Fibroblast of upper back skin (primary cell): ENCODE results near the gene FAM25A.
"Not testable (repeated sequence)": the region's sequence is repeated elsewhere in the genome, so short reads cannot be mapped to it uniquely, and the experiment has no call there.

ENCODE experiments used
- DNase-seq: peaks from one replicate; pipeline ENCODE4 v3.0.0-alpha.2; 2013

The FAM25A gene

DNA sequence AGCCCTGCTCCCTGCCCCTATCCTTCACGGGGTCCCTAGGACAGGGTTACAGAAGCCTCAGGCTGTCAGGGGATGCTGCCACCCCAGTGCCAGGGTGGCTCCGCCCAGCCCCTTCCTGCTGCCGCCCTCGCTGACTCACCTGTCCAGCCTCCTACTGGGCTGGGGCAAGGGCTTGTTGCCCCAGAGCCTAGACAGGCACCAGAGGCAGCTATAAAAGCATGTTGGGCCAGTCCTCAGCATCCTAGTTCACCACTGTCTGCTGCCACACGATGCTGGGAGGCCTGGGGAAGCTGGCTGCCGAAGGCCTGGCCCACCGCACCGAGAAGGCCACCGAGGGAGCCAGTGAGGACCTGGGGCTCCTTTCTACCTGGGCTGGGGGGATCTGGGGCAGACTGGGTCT, at the start of gene FAM25A:
TSS of gene FAM25A (plus strand) at position 239 of the 400 bp plus-strand sequence. CDS start at position 270, 31 bp downstream.
- DNase-seq, result not testable (repeated sequence)

DNA sequence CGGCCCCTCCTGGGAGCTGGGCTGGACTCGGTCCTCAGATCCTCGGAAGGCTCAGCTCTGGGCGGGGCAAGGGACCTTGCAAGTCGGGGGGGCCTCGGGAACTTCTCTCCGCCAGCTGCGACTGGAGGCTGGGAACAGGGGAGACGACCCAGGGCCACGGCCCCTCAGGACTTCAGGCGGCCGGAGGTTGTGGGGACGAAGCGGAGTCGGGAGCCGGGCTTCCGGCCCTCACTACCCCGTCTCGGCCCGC, 49.2 kb upstream of the FAM25A start:
- no peak for DNase-seq

DNA sequence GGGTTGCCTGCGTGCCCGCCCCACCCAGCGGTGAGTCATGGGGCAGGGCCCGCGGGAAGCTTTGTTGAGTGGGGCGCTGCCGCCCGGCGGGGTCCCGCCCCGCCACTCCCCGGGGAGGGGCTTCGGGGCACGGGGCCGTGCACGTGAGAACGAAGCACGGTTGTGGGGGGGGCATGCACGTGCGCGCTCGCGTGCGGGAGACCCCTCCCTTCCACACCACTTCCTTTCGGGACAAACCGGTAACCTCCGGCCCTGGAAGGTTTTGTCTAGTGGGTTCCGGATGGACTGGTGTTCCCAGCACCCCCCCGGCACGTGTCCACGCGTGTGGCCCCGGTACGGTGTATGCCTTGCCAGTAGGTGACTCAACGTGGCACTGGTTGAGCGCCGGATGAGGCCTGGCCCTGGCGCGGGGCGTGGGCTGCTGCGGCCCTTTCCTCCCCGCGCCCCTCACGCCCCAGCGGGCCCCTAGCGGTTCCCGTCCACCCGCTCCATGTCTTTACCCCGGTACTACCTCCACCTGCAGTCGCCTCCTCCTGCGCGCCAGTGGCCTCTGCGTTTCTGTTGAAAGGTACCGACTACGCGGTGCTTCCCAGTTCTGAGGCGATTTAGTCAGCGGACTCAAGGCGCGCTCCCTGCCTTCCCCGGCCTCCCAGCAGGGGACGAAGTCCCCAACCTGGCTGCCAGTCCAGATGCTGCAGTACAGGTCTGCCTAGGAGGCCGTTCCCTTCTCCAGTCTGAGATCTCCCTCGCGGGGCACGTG, 48.7 kb upstream of the FAM25A start:
- peak; percentile 77 for DNase-seq

DNA sequence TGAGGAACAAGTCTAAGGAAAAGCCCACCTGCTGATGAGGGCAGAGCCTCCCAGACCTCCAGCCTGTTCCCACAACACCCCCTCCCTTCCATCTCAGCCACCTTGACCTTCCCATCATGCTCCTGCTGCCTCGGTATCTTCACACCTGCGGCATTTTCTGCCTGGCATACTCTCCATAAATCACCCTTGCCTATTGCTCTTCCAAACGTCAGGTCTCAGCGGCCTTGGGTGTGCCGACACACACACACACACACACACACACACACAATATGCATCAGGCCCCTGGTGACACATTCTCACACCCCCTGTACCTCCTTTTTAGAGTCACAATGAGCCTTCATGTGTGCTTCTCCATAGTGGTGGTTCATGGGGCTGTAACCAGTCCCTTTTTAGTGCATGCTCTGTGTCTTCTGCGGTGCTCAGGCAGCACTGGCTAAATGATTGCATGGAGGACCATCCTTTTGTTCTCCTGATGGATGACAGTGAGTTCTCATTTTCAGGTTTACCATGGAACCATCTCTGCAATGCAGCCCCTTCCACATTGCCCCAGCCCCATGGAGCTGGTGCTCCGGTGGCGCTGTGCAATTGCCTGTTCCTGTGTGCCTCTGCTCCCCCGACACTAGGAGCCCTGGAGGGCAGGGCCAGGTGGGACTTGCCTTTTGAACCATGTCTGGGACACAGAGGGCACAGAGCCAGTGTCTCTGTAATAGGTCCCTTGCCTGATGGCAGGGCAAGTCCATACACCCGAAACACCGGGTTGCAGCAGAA, 47.3 kb upstream of the FAM25A start:
- DNase-seq, result no peak

DNA sequence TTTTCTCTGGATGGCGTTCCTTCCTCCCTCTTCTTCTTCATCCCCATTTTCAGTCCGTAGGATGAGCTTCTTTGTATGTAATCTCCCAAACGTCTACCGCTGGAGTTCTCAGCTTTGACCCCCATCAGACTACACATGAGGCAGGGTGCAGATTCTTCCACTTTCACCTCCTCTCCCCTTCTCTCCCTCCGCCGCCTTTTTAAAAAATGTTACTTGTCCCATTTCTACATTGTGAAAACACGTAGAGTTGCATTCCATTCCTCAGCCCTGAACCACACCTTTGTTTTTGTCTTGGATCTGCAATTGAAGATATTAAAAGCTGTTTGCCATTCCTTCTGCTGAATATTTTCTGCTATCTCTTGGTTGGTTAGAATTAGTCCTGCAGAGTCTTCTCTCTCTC, 45.6 kb upstream of the FAM25A start:
- DNase-seq, result no peak

DNA sequence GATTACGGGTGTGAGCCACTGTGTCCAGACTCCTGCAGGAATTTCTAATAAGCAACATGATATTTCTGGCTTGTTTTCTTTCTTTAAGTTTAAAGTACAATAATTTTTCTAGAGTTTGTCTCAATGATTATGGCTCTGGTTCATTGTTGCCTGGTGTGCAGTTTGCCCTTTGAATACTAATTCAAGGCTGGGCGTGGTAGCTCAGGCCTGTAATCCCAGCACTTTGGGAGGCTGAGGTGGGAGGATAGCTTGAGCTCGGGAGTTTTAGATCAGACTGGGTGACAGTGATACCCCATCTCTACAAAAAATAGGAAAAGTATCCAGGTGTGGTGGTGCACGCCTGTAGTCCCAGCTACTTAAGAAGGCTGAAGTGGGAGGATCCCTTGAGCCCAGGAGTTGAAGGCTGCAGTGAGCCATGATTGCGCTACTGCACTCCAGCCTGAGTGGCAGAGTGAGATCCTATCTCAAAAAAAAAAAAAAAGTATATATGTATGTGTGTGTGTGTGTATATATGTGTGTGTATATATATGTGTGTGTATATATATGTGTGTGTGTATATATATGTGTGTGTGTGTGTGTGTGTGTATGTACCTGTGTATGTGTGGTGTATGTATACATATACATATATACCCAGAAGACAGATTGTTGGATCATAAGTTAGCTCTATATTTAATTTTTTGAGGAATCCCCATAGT, 43.6 kb upstream of the FAM25A start:
- DNase-seq, result no peak

DNA sequence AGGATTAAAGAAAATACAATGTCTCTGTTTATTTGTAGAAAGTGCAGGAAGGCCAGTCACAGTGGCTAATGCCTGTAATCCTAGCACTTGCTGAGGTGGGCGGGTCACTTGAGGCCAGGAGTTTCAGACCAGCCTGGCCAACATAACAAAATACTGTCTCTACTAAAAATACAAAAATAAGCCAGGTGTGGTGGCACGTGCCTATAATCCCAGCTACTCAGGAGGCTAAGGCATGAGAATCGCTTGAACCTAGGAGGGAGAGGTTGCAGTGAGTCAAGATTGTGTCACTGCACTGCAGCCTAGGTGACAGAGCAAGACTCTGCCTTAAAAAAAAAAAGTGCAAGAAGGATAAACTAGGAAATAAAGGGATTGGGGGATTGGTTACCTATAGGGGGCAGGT, 41.6 kb upstream of the FAM25A start:
- DNase-seq, result not testable (repeated sequence)

DNA sequence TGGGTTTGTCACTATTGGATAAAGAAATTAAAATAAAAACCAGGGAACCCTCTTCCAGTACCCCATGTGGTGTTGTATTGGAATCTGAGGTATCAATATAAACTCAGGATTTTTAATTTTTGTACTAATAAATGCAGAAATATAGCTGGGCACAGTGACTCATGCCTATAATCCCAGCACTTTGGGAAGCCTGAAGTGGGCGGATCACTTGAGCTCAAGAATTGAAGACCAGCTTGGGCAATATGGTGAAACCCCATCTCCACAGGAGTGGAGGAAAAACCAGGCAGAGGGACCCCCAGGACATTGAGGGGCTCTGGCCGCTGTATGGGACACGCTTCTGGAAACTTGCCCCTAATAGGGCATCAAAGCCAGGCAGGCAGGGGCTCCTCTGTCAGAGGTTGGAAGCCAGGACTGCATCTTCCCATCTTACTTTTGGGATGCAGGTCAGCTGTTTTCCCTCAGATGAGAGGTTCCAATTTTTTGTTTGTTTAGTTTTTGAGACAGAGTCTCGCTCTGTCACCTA, 40.7 kb upstream of the FAM25A start:
- DNase-seq, result no peak

DNA sequence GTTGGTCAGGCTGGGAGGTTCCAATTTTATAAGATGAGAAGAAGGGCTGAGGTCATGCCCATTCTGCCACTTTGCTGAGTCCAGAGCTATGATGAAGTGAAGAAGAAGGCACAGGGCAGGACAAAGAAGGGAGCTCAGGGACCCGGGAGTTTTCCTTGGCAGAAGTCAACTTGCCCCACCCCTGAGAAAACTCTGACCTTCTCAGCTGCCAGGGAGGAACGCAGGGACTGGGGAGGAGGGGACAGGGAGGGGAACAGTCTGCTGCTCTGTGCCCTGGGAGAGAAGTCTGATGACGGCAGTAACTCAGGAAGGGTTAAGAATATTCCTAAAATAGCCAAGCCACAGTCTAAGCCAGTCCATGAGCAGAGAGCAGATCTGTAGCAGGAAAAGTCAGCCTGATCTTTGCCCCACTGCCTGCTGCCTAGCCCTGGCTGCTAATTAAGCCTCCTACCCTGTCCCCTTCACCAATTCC, 40.1 kb upstream of the FAM25A start:
- no peak for DNase-seq

DNA sequence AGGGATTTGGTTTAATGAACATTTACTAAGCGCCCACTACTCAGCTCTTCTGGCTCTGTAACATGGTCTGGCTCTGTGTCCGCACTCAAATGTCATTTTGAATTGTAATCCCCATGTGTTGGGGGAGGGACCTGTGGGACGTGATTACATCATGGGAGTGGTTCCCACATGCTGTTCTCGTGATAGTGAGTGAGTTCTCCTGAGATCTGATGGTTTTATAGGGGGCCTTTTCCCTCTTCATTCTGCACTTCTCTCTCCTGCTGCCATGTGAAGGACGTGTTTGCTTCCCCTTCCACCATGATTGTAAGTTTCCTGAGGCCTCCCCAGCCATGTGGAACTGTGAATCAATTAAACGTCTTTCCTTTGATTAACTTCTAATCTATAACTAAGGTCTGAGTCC, 39.1 kb upstream of the FAM25A start:
- DNase-seq, result not testable (repeated sequence)

DNA sequence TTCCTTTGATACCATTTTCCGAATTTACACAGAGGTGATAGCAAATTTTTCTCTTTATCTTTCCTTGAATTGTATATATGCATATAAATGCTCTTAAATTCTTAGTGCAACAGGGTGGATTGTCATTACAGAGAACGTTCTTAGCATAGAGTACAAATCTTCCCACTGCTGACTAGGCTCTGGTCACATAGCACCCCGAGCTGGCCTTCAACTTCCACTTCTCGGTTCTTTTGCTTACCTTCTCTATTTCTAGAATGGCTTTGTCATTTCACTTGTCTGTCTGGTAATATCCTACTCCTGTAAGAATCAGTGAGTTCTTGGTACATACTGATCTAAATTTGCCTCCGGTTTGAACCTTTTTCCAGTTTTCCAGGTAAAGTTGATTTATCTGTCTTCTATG, 38.4 kb upstream of the FAM25A start:
- no peak for DNase-seq

DNA sequence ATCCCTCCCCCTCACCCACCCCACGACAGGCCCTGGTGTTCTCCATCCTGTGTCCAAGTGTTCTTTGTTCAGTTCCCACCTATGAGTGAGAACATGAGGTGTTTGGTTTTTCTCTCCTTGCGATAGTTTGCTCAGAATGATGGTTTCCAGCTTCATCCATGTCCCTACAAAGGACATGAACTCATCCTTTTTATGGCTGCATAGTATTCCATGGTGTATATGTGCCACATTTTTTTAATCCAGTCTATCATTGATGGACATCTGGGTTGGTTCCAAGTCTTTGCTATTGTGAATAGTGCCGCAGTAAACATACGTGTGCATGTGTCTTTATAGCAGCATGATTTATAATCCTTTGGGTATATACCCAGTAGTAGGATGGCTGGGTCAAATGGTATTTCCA, 35.6 kb upstream of the FAM25A start:
- not testable (repeated sequence) for DNase-seq

DNA sequence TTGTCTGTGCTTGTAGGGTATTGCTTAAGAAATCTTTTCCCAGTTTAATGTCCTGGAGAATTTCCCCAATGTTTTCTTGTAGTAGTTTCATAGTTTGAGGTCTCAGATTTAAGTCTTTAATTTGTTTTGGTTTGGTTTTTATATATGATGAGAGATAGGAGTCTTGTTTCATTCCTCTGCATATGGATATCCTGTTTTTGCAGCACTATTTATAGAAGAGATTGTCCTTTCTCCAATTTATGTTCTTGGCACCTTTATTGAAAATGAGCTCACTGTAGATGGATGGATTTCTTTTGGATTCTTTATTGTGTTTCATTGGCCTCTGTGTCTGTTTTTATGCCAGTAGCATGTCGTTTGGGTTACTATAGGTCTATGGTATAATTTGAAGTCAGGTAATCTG, 31.6 kb upstream of the FAM25A start:
- DNase-seq, result no peak

DNA sequence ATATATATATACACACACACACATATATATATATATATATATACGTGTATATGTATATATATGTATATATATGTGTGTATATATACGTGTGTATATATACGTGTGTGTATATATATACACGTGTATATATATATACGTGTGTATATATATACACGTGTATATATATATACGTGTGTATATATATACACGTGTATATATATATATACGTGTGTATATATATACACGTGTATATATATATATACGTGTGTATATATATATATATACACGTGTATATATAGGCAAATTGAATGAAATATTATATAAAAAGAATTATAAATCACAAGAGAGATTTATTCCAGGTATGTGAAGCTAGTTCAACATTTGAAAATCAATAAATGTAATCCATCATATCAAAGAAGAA, 28.7 kb upstream of the FAM25A start:
- DNase-seq, result not testable (repeated sequence)

DNA sequence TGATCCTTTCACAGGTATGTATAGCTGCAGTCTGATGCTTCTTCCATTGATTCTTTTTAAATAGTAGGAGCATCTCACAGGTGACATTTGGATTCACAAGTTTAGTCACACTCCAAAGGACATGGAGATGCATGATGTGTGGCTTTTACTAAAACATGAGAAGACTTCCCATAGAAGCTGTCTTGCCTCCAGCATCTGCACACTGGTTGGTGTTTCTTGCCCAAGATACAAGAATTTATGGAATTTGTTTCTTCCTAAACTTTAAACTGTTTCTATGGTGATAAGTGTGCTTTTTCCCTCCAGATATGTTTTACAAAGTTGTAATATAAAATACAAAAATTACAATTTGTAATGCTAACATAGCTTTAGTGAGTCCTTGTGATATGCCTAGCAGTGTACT, 27.6 kb upstream of the FAM25A start:
- DNase-seq, result no peak

DNA sequence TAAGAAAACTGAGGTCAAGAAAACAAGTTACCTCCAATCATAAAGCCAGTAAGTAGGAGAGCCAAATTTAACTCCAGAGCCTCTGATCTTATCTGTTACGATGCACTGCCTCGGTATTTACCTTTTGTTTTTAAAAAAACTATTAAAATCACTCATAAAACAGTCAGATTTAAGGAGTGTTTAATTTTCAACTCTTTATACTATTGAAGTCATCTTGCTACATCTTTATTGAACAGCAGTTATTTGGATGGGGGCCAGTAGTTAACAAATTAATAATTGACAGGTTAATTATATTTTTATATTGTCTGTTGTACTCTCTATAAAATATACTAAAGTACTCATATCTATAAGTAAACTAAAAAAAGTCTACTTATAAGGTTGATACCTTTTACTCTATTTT, 27.2 kb upstream of the FAM25A start:
- DNase-seq, result no peak

DNA sequence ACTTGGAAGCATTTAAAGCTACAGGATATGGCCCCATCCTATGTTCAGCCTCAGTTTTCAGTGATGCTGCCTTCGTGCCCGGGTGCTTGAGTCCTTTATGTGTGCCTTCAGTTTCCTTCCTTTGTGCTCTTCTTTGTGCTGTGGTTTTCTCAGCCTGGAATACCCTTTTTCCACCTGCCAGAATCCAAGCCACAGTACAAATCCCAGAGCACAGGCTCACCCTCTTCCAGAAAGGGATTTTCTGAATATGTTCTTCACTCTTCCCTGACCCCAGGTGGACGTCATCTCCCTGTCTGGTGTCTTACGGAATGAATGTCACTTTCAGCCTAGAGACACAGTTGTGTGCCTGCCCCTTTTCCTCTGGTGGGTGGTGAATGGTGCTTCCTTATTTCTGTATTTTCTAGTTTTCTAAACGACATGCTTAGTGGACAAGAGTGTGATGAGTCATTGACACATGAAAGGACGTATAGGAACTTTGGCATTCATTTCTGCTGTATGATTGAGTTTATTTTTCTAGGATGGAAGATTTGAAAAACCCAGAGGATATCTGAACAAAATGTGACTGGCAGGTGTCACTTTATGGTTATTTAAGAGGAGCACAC, 20.2 kb upstream of the FAM25A start:
- not testable (repeated sequence) for DNase-seq

DNA sequence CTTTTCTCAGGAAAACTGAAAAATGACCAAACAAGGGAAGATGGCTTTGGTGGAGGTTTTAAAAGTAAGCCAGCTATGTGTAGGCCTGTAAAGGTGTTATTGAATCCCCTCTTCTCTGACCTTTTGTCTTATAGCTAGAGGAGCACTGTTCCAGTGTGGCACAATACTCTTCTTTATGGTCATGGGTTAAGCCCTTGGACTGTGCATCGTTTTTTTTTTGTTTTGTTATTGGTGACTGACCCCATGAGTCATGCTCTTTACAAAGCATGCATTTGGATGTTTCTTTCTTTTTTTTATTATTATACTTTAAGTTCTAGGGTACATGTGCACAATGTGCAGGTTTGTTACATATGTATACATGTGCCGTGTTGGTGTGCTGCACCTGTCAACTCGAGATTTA, 19.6 kb upstream of the FAM25A start:
- DNase-seq, result no peak

DNA sequence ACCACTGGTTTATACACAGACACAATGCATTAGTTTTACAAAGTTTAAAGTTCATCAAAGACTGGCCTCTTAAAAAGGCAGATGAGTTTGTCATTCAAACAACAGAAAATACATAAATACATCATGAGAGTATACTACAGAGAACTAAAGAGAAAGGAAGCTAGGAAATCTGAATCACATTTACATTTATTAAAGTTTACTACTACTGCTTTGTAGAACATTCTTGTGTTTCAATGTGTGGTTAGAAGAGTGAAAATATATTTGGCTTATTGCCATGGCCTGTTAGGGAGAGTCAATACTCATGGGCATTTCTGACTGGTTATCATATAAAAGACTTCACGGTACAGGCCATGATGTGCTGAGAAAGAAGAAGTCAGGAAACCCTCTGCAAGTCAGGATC, 13.0 kb upstream of the FAM25A start:
- not testable (repeated sequence) for DNase-seq

DNA sequence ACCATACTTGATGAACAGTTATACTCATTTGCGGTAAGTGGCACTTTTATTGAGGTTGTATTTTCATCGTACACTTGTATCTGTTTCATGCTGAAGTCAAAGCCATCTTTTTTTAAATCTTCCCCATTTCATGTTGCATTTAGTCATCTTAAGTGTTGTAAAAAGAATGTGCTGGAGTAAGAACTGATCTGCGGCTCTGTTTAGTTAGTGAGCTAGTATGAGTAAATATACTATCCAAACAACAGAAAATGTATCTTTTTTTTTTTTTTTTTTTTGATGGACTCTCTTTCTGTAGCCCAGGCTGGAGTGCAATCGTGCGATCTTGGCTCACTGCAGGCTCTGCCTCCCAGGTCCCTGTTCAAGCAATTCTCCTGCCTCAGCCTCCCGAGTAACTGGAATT, 12.4 kb upstream of the FAM25A start:
- not testable (repeated sequence) for DNase-seq

DNA sequence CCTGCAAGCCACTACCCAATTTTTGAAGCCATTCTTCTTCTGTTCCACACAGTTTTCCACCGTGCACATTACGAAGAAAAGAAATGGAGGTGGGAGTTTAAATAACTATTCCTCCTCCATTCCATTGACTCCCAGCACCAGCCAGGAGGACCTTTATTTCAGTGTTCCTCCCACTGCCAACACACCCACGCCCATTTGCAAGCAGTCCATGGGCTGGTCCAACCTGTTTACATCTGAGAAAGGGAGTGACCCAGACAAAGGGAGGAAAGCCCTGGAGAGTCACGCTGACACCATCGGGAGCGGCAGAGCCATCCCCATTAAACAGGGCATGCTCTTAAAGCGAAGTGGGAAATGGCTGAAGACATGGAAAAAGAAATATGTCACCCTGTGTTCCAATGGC, 11.8 kb upstream of the FAM25A start:
- not testable (repeated sequence) for DNase-seq

DNA sequence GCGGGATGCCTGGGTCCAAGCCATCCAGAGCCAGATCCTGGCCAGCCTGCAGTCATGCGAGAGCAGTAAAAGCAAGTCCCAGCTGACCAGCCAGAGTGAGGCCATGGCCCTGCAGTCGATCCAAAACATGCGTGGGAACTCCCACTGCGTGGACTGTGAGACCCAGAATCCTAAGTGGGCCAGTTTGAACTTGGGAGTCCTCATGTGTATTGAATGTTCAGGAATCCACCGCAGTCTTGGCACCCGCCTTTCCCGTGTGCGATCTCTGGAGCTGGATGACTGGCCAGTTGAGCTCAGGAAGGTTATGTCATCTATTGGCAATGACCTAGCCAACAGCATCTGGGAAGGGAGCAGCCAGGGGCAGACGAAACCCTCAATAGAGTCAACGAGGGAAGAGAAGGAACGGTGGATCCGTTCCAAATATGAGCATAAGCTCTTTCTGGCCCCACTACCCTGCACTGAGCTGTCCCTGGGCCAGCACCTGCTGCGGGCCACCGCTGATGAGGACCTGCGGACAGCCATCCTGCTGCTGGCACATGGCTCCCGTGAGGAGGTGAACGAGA, 10.9 kb upstream of the FAM25A start:
- DNase-seq, result not testable (repeated sequence)

DNA sequence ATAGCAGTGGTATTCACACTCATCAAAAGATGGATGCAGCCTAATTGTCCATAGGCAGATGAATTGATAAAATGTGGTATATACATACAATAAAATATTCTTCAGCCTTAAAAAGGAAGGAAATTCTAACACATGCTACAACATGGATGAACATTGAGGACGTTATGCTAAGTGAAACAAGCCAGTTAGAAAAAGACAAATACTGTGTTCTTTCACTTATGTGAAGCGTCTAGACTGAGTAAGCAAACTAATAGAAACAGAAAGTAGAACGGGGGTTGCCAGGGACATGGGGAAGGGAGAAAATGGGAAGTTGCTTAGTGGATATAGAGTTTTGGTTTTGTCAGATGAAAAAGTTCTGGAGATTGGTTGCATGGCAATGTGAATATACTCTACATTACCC, 6.6 kb upstream of the FAM25A start:
- DNase-seq, result not testable (repeated sequence)
